Testis (tissue), 3 donors: ENCODE data around the gene FSIP2. TPM values are rescaled to one million over a fixed set of nuclear protein-coding genes. Genes with fewer than 3 reads are reported as not detected.

Source experiments
- DNase-seq: peaks from one replicate; pipeline ENCODE4 v3.0.0-alpha.2; 2019
- H3K27ac ChIP-seq, 2 donors: fragments of 200-600 bp; sonication (generic); one replicate each; pipeline ENCODE4 v1.5.1; 2019
- H3K27me3 ChIP-seq: fragments of 200-600 bp; sonication (generic); one replicate; pipeline ENCODE4 v1.5.1; 2019
- H3K36me3 ChIP-seq: fragments of 200-600 bp; sonication (generic); one replicate; pipeline ENCODE4 v1.5.1; 2017; ENCODE audit warnings: low read depth; ENCODE audit errors: missing control alignments
- H3K4me1 ChIP-seq: fragments of 200-600 bp; sonication (generic); one replicate; pipeline ENCODE4 v1.5.1; 2019
- H3K4me3 ChIP-seq, 2 donors: fragments of 200-600 bp; sonication (generic); one replicate each; pipeline ENCODE4 v1.5.1; 2017 to 2019
- H3K9me3 ChIP-seq: fragments of 200-600 bp; sonication (generic); one replicate; pipeline ENCODE4 v1.5.1; 2017
- POLR2A ChIP-seq: fragments of 450-650 bp; IDR thresholded peaks from one replicate; pipeline ENCODE4 v1.6.1; 2017; ENCODE audit warnings: antibody characterized with exemption, mild to moderate bottlenecking, moderate library complexity
- WGBS, 2 donors: methylation state at CpG; one replicate each; pipeline ENCODE4 v1.1.5; 2018; 5-methylcytosine and 5-hydroxymethylcytosine counted together
- intact Hi-C: fragments of 100-400 bp; cut with DNase I; formaldehyde crosslinking; loops from one replicate; pipeline ENCODE4 v1.15.1; 2023; ENCODE audit warnings: low total_unique reads
- polyA plus RNA-seq: library from polyadenylated mRNA; stranded (reverse); fragments of 350-450 nt; fragmentation: Illumina TruSeq; extraction: RNeasy Lipid Tissue Mini Kit (QIAGEN cat#74804); gene quantifications from one replicate; pipeline ENCODE4 v1.2.3, GENCODE V29; 2014; ENCODE audit warnings: low read depth, low replicate concordance; ENCODE audit not compliant: insufficient read depth
- total RNA-seq, 2 donors: library from RNA; depleted of rRNA; stranded (reverse); fragments of >200 nt; gene quantifications; one replicate each; pipeline ENCODE4 v1.2.3, GENCODE V29; 2016
- TF ChIP-seq, protein P1 (sequence below), 3 experiments: fragments of 450-650 bp in 2 of 3; fragments of 200-600 bp in 1 of 3; sonication (generic) in 1 of 3; IDR thresholded peaks; one replicate each; pipeline ENCODE4 v1.5.1; 2016 to 2019; ENCODE audit warnings: antibody characterized with exemption in 3 of 3, mild to moderate bottlenecking in 2 of 3, moderate library complexity in 1 of 3

FSIP2 gene
- total and polyA plus RNA-seq, 3 donors from 2014 or later = 14.6 to 75.9 (median 31.8) TPM

DNA sequence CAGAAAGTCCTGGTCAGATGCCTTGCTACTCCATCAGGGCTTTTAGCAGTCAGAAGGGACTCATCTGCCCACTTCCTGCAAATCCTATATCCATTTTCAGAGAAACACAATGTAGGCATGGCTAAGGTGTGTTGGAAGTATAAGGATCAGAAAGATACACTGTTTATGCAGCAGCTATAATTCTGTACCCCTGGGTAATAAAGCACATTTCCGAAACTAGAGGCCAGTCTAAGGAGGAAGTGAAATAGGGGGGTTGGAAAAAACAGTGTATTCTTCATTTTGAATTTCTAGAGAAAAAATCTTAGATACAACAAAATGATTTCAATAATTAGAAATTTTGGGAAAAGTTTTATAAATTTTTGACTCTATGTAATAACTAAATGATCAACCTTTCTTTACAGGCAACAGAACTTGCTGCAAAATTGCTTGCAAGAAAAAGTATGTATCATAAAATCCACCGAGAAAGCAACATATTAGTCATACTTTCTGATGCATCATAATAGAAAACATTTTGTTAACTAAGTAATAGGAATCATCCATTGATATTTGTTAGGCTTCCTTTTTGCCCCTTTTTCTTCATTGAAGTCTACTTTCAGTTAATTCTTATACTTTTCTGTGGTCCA is 47.4 kb downstream of the FSIP2 start:
- H3K9me3 ChIP-seq = no peaks in the 10 kb centered on the region
- no peaks in the 10 kb centered on the region for H3K36me3 ChIP-seq
- no peaks in the 10 kb centered on the region for H3K27me3 ChIP-seq
- H3K4me1 ChIP-seq = no peaks in the 10 kb centered on the region
- no peak overlapping the region for H3K4me3 ChIP-seq
- intact Hi-C loops = no loop called here
- no peak for DNase-seq
- H3K27ac ChIP-seq = no peak overlapping the region
- WGBS, 2 donors = 87 to 96% methylated on average over 2 of the region's 2 CpGs
- TF ChIP-seq POLR2A = no peak
- TF ChIP-seq, protein P1, sequence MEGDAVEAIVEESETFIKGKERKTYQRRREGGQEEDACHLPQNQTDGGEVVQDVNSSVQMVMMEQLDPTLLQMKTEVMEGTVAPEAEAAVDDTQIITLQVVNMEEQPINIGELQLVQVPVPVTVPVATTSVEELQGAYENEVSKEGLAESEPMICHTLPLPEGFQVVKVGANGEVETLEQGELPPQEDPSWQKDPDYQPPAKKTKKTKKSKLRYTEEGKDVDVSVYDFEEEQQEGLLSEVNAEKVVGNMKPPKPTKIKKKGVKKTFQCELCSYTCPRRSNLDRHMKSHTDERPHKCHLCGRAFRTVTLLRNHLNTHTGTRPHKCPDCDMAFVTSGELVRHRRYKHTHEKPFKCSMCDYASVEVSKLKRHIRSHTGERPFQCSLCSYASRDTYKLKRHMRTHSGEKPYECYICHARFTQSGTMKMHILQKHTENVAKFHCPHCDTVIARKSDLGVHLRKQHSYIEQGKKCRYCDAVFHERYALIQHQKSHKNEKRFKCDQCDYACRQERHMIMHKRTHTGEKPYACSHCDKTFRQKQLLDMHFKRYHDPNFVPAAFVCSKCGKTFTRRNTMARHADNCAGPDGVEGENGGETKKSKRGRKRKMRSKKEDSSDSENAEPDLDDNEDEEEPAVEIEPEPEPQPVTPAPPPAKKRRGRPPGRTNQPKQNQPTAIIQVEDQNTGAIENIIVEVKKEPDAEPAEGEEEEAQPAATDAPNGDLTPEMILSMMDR (IDR thresholded peaks at IDR 0.05) = no peak

DNA sequence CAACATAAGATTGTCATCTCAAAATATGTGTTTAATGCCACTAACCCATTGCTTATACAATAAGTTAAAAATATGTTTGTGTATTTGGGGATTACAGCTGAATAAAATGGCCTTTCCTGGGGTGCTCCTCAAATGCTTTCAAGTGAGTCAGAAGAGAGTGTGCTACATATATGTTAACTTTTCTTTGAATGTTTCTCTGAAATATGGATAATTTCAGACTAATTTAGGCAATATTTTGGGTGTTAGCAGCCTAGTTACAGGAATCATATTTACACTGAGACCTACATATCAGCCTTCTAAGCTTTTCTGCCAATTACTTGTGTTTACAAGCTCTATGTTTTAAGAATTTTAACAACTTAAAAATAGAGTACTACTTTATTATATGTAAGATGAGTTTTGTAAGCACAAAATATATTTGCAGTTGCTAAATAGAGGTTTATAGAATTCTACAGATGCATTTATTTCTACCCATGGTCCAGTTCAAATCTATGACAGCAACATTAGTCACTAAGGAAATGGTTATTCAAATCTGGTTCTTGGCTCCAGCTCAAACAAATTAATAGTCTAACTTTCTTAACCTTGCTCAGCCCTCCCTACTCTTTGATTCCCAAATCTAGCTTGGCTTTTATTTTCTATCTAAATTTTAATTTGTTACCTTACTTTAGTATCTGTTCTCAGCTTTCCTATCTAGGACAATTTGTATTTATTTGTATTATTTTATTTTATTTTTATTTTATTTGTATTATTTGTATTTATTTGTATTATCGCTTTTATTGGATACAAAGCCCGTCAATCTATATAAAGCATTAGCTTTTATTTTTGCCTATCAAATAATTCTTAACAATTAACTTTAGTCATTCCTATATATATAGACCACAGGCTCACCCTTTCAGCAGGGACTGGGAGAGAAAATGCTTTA is 48.9 kb downstream of the FSIP2 start:
- 97% methylated on average over 2 of the region's 2 CpGs for WGBS, 2 donors
- Histone ChIP-seq H3K4me1 (no peaks in the 10 kb centered on the region), H3K4me3 (no peak overlapping the region), H3K27me3 (no peaks in the 10 kb centered on the region), H3K27ac (no peak overlapping the region), H3K36me3 (no peaks in the 10 kb centered on the region), H3K9me3 (no peaks in the 10 kb centered on the region)
- DNase-seq = no peak
- intact Hi-C loops = no loop called here
- TF ChIP-seq, protein P1 (IDR thresholded peaks at IDR 0.05) = no peak
- no peak for TF ChIP-seq POLR2A

DNA sequence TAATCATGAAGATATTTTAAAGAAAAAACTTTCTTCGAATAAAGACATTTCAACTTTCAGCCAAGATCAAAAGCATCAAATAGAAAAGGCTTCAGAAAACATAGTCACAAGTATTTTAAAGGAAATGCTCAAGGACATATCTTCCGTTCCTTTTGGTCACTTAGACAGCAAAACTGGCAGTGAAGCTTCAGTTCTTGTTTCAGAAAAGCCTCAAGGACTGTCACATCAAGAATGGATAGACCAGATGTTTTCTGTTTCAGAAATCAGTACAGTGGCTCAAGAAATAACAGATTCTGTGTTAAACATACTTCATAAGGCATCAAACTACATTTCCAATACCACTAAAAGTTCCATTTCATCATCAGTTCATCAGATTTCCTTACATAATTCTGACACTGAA is 51.8 kb downstream of the FSIP2 start:
- Histone ChIP-seq H3K27me3 (no peaks in the 10 kb centered on the region), H3K4me1 (no peaks in the 10 kb centered on the region), H3K9me3 (no peaks in the 10 kb centered on the region), H3K4me3 (no peak overlapping the region), H3K27ac (no peak overlapping the region), H3K36me3 (no peaks in the 10 kb centered on the region)
- 62% methylated on average over 2 of the region's 2 CpGs for whole genome bisulfite sequencing, 2 donors
- TF ChIP-seq POLR2A = no peak
- TF ChIP-seq, protein P1 (IDR thresholded peaks at IDR 0.05) = no peak
- no peak for DNase-seq
- intact Hi-C loops = no loop called here

DNA sequence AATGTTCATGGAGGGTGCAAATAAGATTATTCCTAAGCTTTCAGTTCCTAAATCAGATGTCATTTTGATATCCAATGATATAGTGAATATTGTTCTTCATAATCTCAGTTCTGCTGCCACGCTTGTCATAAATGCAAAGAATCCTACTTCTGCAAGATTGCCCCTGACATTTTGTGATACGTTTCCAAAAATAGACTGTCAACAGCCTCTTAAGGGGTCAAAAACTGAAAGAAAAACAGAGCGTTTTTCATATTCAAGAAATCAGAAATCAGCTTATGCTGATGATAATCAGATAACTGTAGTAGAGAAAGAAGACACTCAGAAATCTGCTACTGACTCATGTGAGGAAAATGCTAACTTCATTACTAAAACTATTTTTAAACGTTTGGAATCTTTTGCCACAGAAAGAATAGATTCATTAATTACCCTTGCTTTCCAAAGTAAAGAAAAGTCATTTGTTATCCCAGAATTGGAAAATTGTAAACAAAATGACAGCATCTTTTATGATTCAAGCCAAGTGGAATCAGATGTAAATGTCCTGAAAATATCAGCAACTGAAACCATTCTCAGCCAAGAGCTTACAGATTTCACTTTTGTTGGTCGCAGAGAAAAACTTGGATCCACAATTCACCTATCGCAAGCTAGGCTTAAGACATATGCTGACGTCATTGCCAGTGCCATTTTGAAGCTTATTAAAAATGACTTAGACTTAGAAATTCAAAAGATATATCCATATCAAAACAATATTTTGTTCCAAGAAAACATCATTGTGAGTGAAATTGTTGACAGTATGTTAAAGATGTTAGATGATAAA is 55.1 kb downstream of the FSIP2 start:
- intact Hi-C loops = no loop called here
- WGBS, 2 donors = 83 to 93% methylated on average over 7 of the region's 7 CpGs
- no peaks in the 10 kb centered on the region for H3K4me1 ChIP-seq
- TF ChIP-seq, protein P1 (IDR thresholded peaks at IDR 0.05) = no peak
- no peak for TF ChIP-seq POLR2A
- DNase-seq = no peak
- H3K4me3 ChIP-seq = no peak overlapping the region
- no peak overlapping the region for H3K27ac ChIP-seq
- H3K27me3 ChIP-seq = no peaks in the 10 kb centered on the region
- no peaks in the 10 kb centered on the region for H3K9me3 ChIP-seq
- H3K36me3 ChIP-seq = no peaks in the 10 kb centered on the region
